ENCODE results near the gene TGFBRAP1. TPM values are rescaled to one million over a fixed set of nuclear protein-coding genes. Genes with fewer than 3 reads are reported as not detected.

TGFBRAP1 gene
- total RNA-seq, 1 experiment from 2014 or later: 19.5 TPM

DNA sequence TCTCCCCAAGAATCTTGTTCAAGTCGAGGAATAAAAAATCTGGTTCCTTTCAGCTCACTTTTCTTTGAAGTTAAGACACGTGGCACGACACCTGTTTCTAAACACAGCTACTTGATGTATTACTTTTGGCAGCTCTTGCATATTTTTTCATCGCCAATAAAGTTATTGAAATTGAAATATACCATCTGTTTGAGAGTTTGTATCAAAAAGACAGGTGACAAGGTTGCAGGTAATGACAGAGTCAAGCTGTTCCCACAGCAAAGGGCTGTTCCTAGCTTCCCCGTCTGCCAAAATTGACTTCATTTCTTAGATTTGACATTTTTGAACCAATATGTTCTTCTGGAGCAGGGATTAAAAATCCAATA is 93.5 kb downstream of the TGFBRAP1 start:
- Histone ChIP-seq H3K4me3 (no peak overlapping the region), H3K27me3 (no peaks in the 10 kb centered on the region), H3K9me3 (replicated peaks) (no peaks in the 10 kb centered on the region), H3K27ac (no peak overlapping the region), H3K36me3 (no peaks in the 10 kb centered on the region), H3K4me1 (peaks cover 26% of the 10 kb centered on the region)
- DNase-seq: no peak

DNA sequence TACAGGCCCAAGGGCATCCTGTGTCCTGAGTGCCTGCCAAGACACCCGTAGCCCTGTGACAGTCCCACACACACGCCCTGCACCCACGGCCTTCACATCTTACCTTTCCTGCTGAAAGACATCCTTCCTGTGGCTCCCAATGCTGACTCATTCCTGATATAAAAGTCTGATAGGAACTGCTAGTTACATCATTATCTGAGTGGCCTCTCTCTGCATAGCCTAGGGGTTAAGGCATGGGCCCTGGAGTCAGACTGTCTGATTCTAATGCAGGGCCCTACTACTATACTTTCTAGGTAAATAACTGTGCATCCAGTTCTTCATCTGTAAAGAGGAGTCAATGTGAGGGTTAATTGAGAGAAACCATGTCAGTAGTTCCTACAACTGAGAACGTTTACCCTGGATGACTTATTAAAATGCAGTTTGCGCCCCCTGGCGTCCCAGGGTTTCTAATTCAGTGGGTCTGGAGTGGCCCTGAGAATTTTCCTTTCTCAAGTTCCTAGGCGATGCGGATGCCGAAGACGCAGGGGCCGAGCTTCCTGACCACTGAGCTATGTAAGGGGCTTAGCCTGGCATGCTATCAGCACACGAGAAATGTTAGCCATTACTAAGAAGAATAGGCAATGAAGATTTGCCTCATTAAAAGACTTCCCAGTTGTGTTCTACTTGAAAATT is 94.0 kb downstream of the TGFBRAP1 start:
- H3K27ac ChIP-seq: no peak overlapping the region
- H3K4me3 ChIP-seq: no peak overlapping the region
- peak; percentile 84 to 92 for DNase-seq
- H3K27me3 ChIP-seq: no peaks in the 10 kb centered on the region
- no peaks in the 10 kb centered on the region for H3K9me3 ChIP-seq (replicated peaks)
- H3K36me3 ChIP-seq: no peaks in the 10 kb centered on the region
- peaks cover 26% of the 10 kb centered on the region for H3K4me1 ChIP-seq

DNA sequence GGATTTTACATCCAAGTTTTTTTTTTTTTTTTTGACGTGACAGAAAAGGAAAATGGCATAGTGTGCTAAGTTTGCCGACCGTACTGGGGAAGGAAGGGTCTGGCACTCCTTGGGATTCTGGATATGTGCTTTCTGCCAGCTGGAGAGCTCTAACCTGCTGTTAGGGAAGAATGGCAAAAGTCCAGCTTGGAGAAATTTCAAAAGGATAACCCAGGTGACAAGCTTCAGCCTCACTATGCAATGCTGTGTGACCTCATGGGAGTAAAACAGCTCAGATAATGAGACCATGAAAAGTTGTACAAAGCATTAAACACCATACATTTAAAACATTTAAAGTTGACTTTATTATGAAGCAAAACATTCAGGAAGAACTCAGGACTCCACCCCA is 98.3 kb downstream of the TGFBRAP1 start:
- H3K4me3 ChIP-seq: no peak overlapping the region
- H3K4me1 ChIP-seq: peaks cover 6% of the 10 kb centered on the region
- DNase-seq: no peak
- H3K27ac ChIP-seq: no peak overlapping the region
- no peaks in the 10 kb centered on the region for H3K36me3 ChIP-seq
- no peaks in the 10 kb centered on the region for H3K27me3 ChIP-seq
- no peaks in the 10 kb centered on the region for H3K9me3 ChIP-seq (replicated peaks)

- H3K36me3 ChIP-seq: no peaks in the 10 kb centered on the region
- no peaks in the 10 kb centered on the region; the same call in 1 of the 2 replicates for H3K27me3 ChIP-seq
- H3K4me3 ChIP-seq: no peak overlapping the region
- no peaks in the 10 kb centered on the region for H3K9me3 ChIP-seq (replicated peaks)
- no peak for DNase-seq
- no peak overlapping the region for H3K27ac ChIP-seq
- H3K4me1 ChIP-seq: no peaks in the 10 kb centered on the region
These were observed 105.1 kb downstream of the TGFBRAP1 start for GRCh38 chr2:105224444-105224843.

- Histone ChIP-seq H3K4me1 (no peaks in the 10 kb centered on the region), H3K27me3 (no peaks in the 10 kb centered on the region; the same call in none of the 2 replicates), H3K9me3 (replicated peaks) (no peaks in the 10 kb centered on the region), H3K4me3 (no peak overlapping the region), H3K36me3 (no peaks in the 10 kb centered on the region), H3K27ac (no peak overlapping the region)
- DNase-seq: no peak
These were observed 108.9 kb downstream of the TGFBRAP1 start for GRCh38 chr2:105220604-105221003.

DNA sequence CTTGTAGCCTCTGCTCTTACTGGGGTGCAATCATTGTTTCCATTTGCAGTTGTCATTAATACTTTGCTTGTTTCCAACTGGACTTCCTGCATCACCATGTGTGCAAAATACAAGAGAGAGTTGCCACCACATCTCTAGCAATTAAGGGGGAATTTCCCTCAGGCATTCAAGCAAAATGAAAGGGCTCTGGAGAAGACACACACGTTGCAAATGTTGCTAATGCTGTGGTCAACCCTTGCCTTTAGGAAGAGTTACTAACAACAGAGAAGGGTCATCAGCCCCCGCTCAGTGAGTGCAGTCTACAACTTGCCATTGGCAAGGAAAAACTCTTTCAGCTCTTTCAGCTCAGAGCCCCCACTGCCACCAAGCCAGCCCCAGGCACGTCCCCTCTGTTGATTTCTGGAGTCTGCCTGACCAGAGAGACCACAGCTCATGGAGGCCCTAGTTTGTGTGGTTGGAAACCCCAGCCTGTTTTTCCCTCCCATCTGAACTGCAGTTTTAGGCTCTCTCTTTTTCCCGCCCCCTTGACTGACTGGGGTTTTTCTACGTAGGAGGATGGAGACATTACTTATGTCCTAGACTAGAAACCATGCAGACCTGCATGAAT is 113.8 kb downstream of the TGFBRAP1 start:
- Histone ChIP-seq H3K9me3 (replicated peaks) (no peaks in the 10 kb centered on the region), H3K27me3 (no peaks in the 10 kb centered on the region; the same call in 1 of the 2 replicates), H3K4me3 (no peak overlapping the region), H3K27ac (no peak overlapping the region), H3K36me3 (no peaks in the 10 kb centered on the region), H3K4me1 (no peaks in the 10 kb centered on the region)
- DNase-seq: no peak

Other genes with a start within 250 kb of the TGFBRAP1 start
- gene GPR45, start 88.0 kb downstream of the TGFBRAP1 start, total RNA-seq (2014; rRNA removed; shearing (Covaris generic)): 0.13 and 0.43 TPM in 2 replicates
- 19.6 and 21.6 TPM in 2 replicates for gene C2orf49, start 7.8 kb upstream of the TGFBRAP1 start, total RNA-seq (2014; rRNA removed; shearing (Covaris generic))
- gene FHL2, start 69.3 kb upstream of the TGFBRAP1 start, total RNA-seq (2014; rRNA removed; shearing (Covaris generic)): 27.4 and 30.7 TPM in 2 replicates